ENCODE results near the gene DPF3. TPM values are rescaled to one million over a fixed set of nuclear protein-coding genes. Genes with fewer than 3 reads are reported as not detected.

The DPF3 gene
- total and polyA plus RNA-seq, 2 of the 13 experiments (the other 11 are each of a cell fraction or from before 2014, with no cell fraction given), result 0.09 to 0.60 TPM

GRCh38 chr14:72925171-72925759, 31.4 kb upstream of the DPF3 start (continued):
- TF ChIP-seq ZNF407 (CRISPR knock-in tag; IDR thresholded peaks at IDR 0.05; ENCODE audit: not compliant biosample characterization) (no peak), NFE2L1 (CRISPR knock-in tag; IDR thresholded peaks at IDR 0.05; ENCODE audit: borderline replicate concordance) (no peak), ZNF746 (CRISPR knock-in tag; IDR thresholded peaks at IDR 0.05) (no peak), ZNF646 (CRISPR knock-in tag; IDR thresholded peaks at IDR 0.05) (no peak), CCAR2 (optimal IDR thresholded peaks at IDR 0.05; ENCODE audit: low read depth, low read length) (no peak)
- TF ChIP-seq, protein P1, sequence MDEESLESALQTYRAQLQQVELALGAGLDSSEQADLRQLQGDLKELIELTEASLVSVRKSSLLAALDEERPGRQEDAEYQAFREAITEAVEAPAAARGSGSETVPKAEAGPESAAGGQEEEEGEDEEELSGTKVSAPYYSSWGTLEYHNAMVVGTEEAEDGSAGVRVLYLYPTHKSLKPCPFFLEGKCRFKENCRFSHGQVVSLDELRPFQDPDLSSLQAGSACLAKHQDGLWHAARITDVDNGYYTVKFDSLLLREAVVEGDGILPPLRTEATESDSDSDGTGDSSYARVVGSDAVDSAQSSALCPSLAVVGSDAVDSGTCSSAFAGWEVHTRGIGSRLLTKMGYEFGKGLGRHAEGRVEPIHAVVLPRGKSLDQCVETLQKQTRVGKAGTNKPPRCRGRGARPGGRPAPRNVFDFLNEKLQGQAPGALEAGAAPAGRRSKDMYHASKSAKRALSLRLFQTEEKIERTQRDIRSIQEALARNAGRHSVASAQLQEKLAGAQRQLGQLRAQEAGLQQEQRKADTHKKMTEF (CRISPR knock-in tag; IDR thresholded peaks at IDR 0.05), result 0 out of 2 replicates have a peak, but pooled peaks have one; percentile 18
